ENCODE data around the gene GTF2A1L.

GTF2A1L gene

DNA sequence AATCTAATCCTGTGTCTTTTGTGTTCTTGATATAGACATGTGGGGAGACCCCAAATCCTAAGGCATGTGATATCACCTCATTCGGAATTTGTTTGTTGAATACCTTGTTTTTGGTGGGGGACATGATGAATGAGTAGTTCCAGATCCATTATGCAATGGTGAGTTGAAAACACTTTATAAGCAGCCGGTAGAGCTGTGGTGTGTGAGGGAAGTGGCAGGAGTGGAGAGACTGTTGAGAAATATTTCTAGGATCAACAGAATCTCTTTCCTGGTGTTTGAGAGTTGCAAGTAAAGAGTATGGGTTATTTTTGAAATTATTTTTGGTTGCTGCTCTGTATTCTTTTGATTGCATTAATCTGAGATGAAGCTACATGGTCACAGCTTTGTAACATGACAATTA is 103.5 kb downstream of the GTF2A1L start:
- TF ChIP-seq, protein P1, sequence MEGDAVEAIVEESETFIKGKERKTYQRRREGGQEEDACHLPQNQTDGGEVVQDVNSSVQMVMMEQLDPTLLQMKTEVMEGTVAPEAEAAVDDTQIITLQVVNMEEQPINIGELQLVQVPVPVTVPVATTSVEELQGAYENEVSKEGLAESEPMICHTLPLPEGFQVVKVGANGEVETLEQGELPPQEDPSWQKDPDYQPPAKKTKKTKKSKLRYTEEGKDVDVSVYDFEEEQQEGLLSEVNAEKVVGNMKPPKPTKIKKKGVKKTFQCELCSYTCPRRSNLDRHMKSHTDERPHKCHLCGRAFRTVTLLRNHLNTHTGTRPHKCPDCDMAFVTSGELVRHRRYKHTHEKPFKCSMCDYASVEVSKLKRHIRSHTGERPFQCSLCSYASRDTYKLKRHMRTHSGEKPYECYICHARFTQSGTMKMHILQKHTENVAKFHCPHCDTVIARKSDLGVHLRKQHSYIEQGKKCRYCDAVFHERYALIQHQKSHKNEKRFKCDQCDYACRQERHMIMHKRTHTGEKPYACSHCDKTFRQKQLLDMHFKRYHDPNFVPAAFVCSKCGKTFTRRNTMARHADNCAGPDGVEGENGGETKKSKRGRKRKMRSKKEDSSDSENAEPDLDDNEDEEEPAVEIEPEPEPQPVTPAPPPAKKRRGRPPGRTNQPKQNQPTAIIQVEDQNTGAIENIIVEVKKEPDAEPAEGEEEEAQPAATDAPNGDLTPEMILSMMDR (IDR thresholded peaks at IDR 0.05; ENCODE audit: low read depth, low read length): no peak
- H3K79me2 ChIP-seq (ENCODE audit: low read length): no peaks in the 10 kb centered on the region
- H3K9ac ChIP-seq (ENCODE audit: low read length): no peak overlapping the region
- no peaks in the 10 kb centered on the region for H4K20me1 ChIP-seq (ENCODE audit: insufficient read depth, low read length)
- H3K4me1 ChIP-seq (ENCODE audit: low read length): no peaks in the 10 kb centered on the region
- no peak overlapping the region for H2AFZ ChIP-seq (ENCODE audit: low read depth, low read length)
- no peak overlapping the region for H3K4me2 ChIP-seq (ENCODE audit: low read length)
- H3K4me3 ChIP-seq (ENCODE audit: low read length): no peak overlapping the region
- H3K27ac ChIP-seq (ENCODE audit: low read length): no peak overlapping the region
- H3K36me3 ChIP-seq (replicated peaks; ENCODE audit: low read depth, low read length): no peaks in the 10 kb centered on the region
- H3K9me3 ChIP-seq (ENCODE audit: insufficient read depth, low read length): no peaks in the 10 kb centered on the region
- H3K27me3 ChIP-seq (ENCODE audit: low read depth, low read length): no peaks in the 10 kb centered on the region

DNA sequence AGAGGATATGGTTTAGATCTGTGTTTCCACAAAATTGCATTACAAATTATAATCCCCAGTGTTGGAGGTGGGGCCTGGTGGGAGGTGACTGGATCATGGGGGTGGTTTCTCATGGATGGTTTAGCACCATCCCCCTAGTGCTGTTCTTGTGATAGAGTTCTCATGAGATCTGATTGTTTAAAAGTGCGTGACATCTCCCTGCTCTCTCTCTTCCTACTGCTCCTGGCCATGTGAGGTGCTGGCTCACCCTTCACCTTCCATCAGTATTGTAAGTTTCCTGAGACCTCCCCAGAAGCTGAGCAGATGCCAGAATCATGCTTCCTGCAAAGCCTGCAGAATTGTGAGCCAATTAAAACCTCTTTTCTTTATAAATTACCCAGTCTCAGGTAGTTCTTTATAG is 104.7 kb downstream of the GTF2A1L start:
- H3K4me3 ChIP-seq (ENCODE audit: low read length): no peak overlapping the region
- H3K27me3 ChIP-seq (ENCODE audit: low read depth, low read length): no peaks in the 10 kb centered on the region
- no peaks in the 10 kb centered on the region for H3K79me2 ChIP-seq (ENCODE audit: low read length)
- no peak overlapping the region for H3K27ac ChIP-seq (ENCODE audit: low read length)
- no peaks in the 10 kb centered on the region for H3K4me1 ChIP-seq (ENCODE audit: low read length)
- H4K20me1 ChIP-seq (ENCODE audit: insufficient read depth, low read length): no peaks in the 10 kb centered on the region
- H3K4me2 ChIP-seq (ENCODE audit: low read length): no peak overlapping the region
- no peaks in the 10 kb centered on the region for H3K9me3 ChIP-seq (ENCODE audit: insufficient read depth, low read length)
- H3K9ac ChIP-seq (ENCODE audit: low read length): no peak overlapping the region
- no peaks in the 10 kb centered on the region for H3K36me3 ChIP-seq (replicated peaks; ENCODE audit: low read depth, low read length)
- H2AFZ ChIP-seq (ENCODE audit: low read depth, low read length): no peak overlapping the region
- TF ChIP-seq, protein P1 (IDR thresholded peaks at IDR 0.05; ENCODE audit: low read depth, low read length): no peak
- no peak for TF ChIP-seq EZH2phosphoT487 (IDR thresholded peaks at IDR 0.05; ENCODE audit: low read depth)

DNA sequence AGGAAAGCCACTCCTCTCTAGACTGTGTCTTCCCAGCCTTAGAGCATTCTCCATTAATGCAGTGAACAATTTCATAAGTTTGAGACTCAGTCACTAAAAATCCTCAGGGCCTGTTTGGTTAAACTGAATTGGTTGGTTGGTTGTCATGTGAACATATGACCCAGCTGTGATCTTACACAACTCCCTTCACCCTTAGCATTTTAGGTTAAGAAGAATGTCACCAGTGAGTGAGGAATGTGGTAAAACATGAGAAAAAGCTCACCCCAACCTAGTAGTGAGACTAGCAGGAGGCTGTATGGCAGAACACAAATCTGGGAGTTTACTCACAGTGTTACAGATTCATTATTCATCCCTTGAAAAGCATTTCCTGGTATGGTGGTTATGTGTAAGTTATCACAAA is 105.5 kb downstream of the GTF2A1L start:
- no peaks in the 10 kb centered on the region for H3K36me3 ChIP-seq (replicated peaks; ENCODE audit: low read depth, low read length)
- H3K9me3 ChIP-seq (ENCODE audit: insufficient read depth, low read length): no peaks in the 10 kb centered on the region
- H3K27me3 ChIP-seq (ENCODE audit: low read depth, low read length): no peaks in the 10 kb centered on the region
- TF ChIP-seq, protein P1 (IDR thresholded peaks at IDR 0.05; ENCODE audit: low read depth, low read length): no peak
- no peak for TF ChIP-seq EZH2phosphoT487 (IDR thresholded peaks at IDR 0.05; ENCODE audit: low read depth)
- no peak overlapping the region for H3K4me2 ChIP-seq (ENCODE audit: low read length)
- no peak overlapping the region for H2AFZ ChIP-seq (ENCODE audit: low read depth, low read length)
- H3K27ac ChIP-seq (ENCODE audit: low read length): no peak overlapping the region
- H3K4me1 ChIP-seq (ENCODE audit: low read length): no peaks in the 10 kb centered on the region
- H3K9ac ChIP-seq (ENCODE audit: low read length): no peak overlapping the region
- H3K79me2 ChIP-seq (ENCODE audit: low read length): no peaks in the 10 kb centered on the region
- H3K4me3 ChIP-seq (ENCODE audit: low read length): no peak overlapping the region
- H4K20me1 ChIP-seq (ENCODE audit: insufficient read depth, low read length): no peaks in the 10 kb centered on the region

DNA sequence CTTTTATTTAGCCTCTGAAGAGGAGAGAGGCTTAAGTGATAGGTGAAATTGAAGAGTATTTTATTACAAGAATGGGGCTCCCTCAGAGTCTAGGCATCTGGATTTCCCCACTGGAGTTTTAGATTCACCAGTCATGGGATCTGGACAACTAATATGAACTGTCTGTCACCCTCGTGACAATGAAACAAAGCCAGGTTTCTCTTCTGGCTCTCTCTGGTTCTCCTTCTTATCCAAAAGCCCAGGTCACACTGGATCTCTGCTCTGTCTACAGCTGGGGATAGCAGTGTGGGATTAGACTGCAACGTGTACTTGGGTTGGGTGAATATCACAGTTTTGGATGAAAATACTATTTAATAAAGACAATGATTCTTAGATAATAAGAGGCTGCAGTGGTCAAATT is 106.6 kb downstream of the GTF2A1L start:
- H3K27me3 ChIP-seq (ENCODE audit: low read depth, low read length): no peaks in the 10 kb centered on the region
- H3K36me3 ChIP-seq (replicated peaks; ENCODE audit: low read depth, low read length): no peaks in the 10 kb centered on the region
- TF ChIP-seq, protein P1 (IDR thresholded peaks at IDR 0.05; ENCODE audit: low read depth, low read length): no peak
- no peak for TF ChIP-seq EZH2phosphoT487 (IDR thresholded peaks at IDR 0.05; ENCODE audit: low read depth)
- no peaks in the 10 kb centered on the region for H3K9me3 ChIP-seq (ENCODE audit: insufficient read depth, low read length)
- H3K4me2 ChIP-seq (ENCODE audit: low read length): no peak overlapping the region
- no peaks in the 10 kb centered on the region for H3K79me2 ChIP-seq (ENCODE audit: low read length)
- no peak overlapping the region for H3K27ac ChIP-seq (ENCODE audit: low read length)
- no peak overlapping the region for H3K4me3 ChIP-seq (ENCODE audit: low read length)
- no peak overlapping the region for H2AFZ ChIP-seq (ENCODE audit: low read depth, low read length)
- no peaks in the 10 kb centered on the region for H4K20me1 ChIP-seq (ENCODE audit: insufficient read depth, low read length)
- H3K9ac ChIP-seq (ENCODE audit: low read length): no peak overlapping the region
- no peaks in the 10 kb centered on the region for H3K4me1 ChIP-seq (ENCODE audit: low read length)

Data from OCI-LY3 (cell line).